GM21825 (cell line): ENCODE measurements around the gene RAMP1.

Experiments used
- ATAC-seq: cut with Tn5 transposase; IDR thresholded peaks from one replicate; pipeline ENCODE4 v1.9.1; 2021; ENCODE audit warnings: mild to moderate bottlenecking, moderate library complexity; ENCODE audit not compliant: unreplicated experiment

RAMP1 gene

GRCh38 chr2:237894396-237894979 lies 35.1 kb downstream of the RAMP1 start:
- no peak for ATAC-seq

- ATAC-seq, result no peak
Measured at GRCh38 chr2:237894986-237895543, 35.6 kb downstream of the RAMP1 start.

- ATAC-seq, result no peak
Measured at GRCh38 chr2:237895544-237896506, 36.4 kb downstream of the RAMP1 start.

GRCh38 chr2:237896507-237896892 lies 37.1 kb downstream of the RAMP1 start:
- no peak for ATAC-seq

- ATAC-seq, result no peak
Measured at GRCh38 chr2:237896956-237897355, 37.5 kb downstream of the RAMP1 start.

GRCh38 chr2:237898057-237898414 lies 38.6 kb downstream of the RAMP1 start:
- no peak for ATAC-seq

- ATAC-seq, result no peak
Measured at GRCh38 chr2:237900891-237901831, 41.7 kb downstream of the RAMP1 start.

GRCh38 chr2:237901932-237902850 lies 42.8 kb downstream of the RAMP1 start:
- ATAC-seq, result no peak

- ATAC-seq, result no peak
Measured at GRCh38 chr2:237904831-237905599, 45.6 kb downstream of the RAMP1 start.

- ATAC-seq, result no peak
Measured at GRCh38 chr2:237907144-237907543, 47.7 kb downstream of the RAMP1 start.

GRCh38 chr2:237909075-237909695 lies 49.8 kb downstream of the RAMP1 start:
- ATAC-seq, result no peak

- ATAC-seq, result no peak
Measured at GRCh38 chr2:237909801-237910475, 50.5 kb downstream of the RAMP1 start.

GRCh38 chr2:237910576-237911362 lies 51.3 kb downstream of the RAMP1 start:
- no peak for ATAC-seq

GRCh38 chr2:237911363-237912017 lies 52.1 kb downstream of the RAMP1 start:
- ATAC-seq, result no peak

- no peak for ATAC-seq
Measured at GRCh38 chr2:237912271-237913192, 53.1 kb downstream of the RAMP1 start.
